Measurements from ENCODE around the gene POLD2.
"Not testable (repeated sequence)": the region's sequence is repeated elsewhere in the genome, so short reads cannot be mapped to it uniquely, and the experiment has no call there.

Gene POLD2

DNA sequence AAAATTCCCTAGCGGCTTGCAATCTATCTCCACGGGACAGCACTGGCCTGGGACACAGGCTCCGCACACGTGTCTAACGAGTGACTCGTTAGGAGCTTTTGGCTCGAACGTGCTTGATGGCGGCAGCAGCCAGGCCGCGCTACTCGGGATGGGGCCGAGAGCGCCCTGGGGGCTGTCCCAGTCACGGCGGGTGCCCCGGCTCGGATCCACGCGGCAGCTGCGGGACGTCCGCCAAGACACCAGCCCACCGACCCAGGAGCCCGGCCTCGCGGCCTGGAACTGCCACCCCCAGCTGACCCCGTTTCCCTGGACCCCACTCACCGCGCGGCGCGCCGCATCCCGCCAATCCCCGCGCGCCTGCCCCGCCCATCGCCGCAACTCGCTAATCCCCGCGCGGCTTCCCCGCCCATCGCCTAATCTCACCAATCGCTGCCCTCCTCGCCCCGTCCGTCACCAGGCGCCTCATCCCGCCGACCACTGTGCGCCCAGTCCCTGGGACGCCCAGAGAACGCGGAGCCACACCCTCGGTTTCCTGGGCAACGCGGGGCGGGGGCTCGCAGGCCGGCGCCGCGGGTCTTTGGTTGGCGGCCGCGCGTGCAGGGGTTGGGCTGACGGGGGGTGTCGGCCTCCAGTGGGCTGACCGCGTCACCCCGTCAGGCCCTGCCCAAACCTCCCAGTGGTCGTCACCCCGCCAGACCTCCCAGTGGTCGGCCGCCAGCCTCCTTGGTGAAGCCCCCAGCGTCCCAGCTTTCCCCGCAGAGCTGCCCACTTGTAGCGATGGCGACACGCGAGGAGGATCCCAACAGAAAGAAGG, at the start of gene POLD2:
TSS of gene POLD2 (minus strand) at position 359 of the 814 bp plus-strand sequence. CDS start 1,495 bp downstream, outside the sequence.
- Histone ChIP-seq H3K9ac (ENCODE audit: low read length) (peak within 1 kb of the TSS; percentile 87), H3K9me3 (ENCODE audit: control insufficient read depth, insufficient read depth, low read depth, low read length) (no peaks in the 10 kb centered on the region), H3K27ac (ENCODE audit: low read depth, low read length) (peak within 1 kb of the TSS; percentile 67; the same call in 1 of the 2 replicates), H3K4me1 (ENCODE audit: control insufficient read depth, insufficient read depth, low read length) (no peaks in the 10 kb centered on the region), H3K36me3 (ENCODE audit: control insufficient read depth, insufficient read depth, low read length) (peaks cover 36% of the 10 kb centered on the region), H3K27me3 (ENCODE audit: control insufficient read depth, insufficient read depth, low read length) (peaks cover 10% of the 10 kb centered on the region; the same call in 1 of the 2 replicates), H3K4me3 (ENCODE audit: low read depth, low read length) (peak within 1 kb of the TSS; percentile 82)

- H3K27me3 ChIP-seq (ENCODE audit: control insufficient read depth, insufficient read depth, low read length) = no peaks in the 10 kb centered on the region; the same call in 1 of the 2 replicates
- H3K4me1 ChIP-seq (ENCODE audit: control insufficient read depth, insufficient read depth, low read length) = peaks cover 7% of the 10 kb centered on the region; the same call in 1 of the 2 replicates
- no peak overlapping the region for H3K9ac ChIP-seq (ENCODE audit: low read length)
- no peaks in the 10 kb centered on the region for H3K36me3 ChIP-seq (ENCODE audit: control insufficient read depth, insufficient read depth, low read length)
- H3K27ac ChIP-seq (ENCODE audit: low read depth, low read length) = no peak overlapping the region
- H3K9me3 ChIP-seq (ENCODE audit: control insufficient read depth, insufficient read depth, low read depth, low read length) = no peaks in the 10 kb centered on the region
- no peak overlapping the region for H3K4me3 ChIP-seq (ENCODE audit: low read depth, low read length)
These were observed 49.6 kb upstream of the POLD2 start for GRCh38 chr7:44172803-44173424.

DNA sequence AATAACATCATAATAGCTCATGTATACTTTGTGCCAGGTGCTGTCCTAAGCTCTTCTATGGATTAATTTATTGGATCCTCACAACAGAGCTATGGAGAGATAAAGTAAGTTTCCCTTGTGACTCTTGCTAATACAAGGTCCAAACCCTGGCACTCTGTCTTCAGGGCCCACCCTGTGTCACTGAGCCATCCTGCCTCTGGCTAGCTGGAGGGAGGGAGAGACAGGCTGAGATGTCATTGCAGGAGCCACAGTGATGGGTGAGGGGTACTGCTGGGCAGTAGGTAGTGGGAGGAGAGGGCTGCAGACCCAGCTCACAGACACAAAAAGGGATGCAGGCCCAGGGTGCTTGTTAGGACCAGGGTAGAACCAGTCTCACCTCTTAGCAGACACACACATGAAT, 49.0 kb upstream of the POLD2 start:
- no peak overlapping the region for H3K9ac ChIP-seq (ENCODE audit: low read length)
- no peaks in the 10 kb centered on the region; the same call in 1 of the 2 replicates for H3K27me3 ChIP-seq (ENCODE audit: control insufficient read depth, insufficient read depth, low read length)
- H3K4me3 ChIP-seq (ENCODE audit: low read depth, low read length) = no peak overlapping the region
- no peaks in the 10 kb centered on the region for H3K9me3 ChIP-seq (ENCODE audit: control insufficient read depth, insufficient read depth, low read depth, low read length)
- no peak overlapping the region for H3K27ac ChIP-seq (ENCODE audit: low read depth, low read length)
- H3K4me1 ChIP-seq (ENCODE audit: control insufficient read depth, insufficient read depth, low read length) = peaks cover 2% of the 10 kb centered on the region; the same call in 1 of the 2 replicates
- no peaks in the 10 kb centered on the region for H3K36me3 ChIP-seq (ENCODE audit: control insufficient read depth, insufficient read depth, low read length)

DNA sequence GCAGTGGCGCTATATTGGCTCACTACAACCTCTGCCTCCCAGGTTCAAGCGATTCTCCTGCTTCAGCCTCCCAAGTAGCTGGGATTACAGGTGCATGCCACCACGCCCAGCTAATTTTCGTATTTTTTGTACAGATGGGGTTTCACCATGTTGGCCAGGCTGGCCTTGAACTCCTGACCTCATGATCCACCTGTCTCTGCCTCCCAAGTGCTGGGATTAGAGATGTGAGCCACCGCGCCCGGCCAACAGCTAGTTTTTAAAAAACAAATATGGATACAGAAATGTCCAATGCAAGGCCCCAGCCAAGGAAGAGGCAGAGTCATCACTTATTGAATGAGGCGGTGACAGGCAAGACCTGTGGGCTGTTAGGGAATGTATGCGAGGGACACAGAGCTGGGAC, 48.6 kb upstream of the POLD2 start:
- H3K27ac ChIP-seq (ENCODE audit: low read depth, low read length); H3K27me3 ChIP-seq (ENCODE audit: control insufficient read depth, insufficient read depth, low read length); H3K36me3 ChIP-seq (ENCODE audit: control insufficient read depth, insufficient read depth, low read length); H3K4me1 ChIP-seq (ENCODE audit: control insufficient read depth, insufficient read depth, low read length); H3K9me3 ChIP-seq (ENCODE audit: control insufficient read depth, insufficient read depth, low read depth, low read length); H3K4me3 ChIP-seq (ENCODE audit: low read depth, low read length); H3K9ac ChIP-seq (ENCODE audit: low read length): not testable (repeated sequence)

DNA sequence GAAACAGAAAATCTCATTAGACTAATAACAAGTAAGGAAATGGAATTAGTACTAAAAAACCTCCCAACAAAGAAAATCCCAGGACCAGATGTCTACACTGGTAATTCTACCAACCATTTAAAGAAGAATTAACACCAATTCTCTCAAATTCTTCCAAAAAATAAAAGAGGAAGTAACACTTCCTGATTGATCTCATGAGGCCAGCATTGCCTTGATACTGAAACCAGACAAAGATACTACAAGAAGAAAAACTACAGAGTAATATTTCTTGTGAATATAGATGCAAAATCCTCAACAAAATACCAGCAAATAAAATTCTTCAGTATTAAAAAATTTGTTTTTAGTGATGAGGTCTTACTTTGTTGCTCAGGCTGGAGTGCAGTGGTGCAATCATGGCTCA, 44.6 kb upstream of the POLD2 start:
- no peak overlapping the region for H3K4me3 ChIP-seq (ENCODE audit: low read depth, low read length)
- no peak overlapping the region for H3K27ac ChIP-seq (ENCODE audit: low read depth, low read length)
- H3K36me3 ChIP-seq (ENCODE audit: control insufficient read depth, insufficient read depth, low read length) = no peaks in the 10 kb centered on the region
- no peak overlapping the region for H3K9ac ChIP-seq (ENCODE audit: low read length)
- no peaks in the 10 kb centered on the region for H3K27me3 ChIP-seq (ENCODE audit: control insufficient read depth, insufficient read depth, low read length)
- H3K4me1 ChIP-seq (ENCODE audit: control insufficient read depth, insufficient read depth, low read length) = peaks cover 6% of the 10 kb centered on the region
- no peaks in the 10 kb centered on the region for H3K9me3 ChIP-seq (ENCODE audit: control insufficient read depth, insufficient read depth, low read depth, low read length)

GRCh38 chr7:44163591-44163990, 40.2 kb upstream of the POLD2 start:
- H3K4me1 ChIP-seq (ENCODE audit: control insufficient read depth, insufficient read depth, low read length) = peaks cover 6% of the 10 kb centered on the region
- H3K36me3 ChIP-seq (ENCODE audit: control insufficient read depth, insufficient read depth, low read length) = no peaks in the 10 kb centered on the region
- no peak overlapping the region for H3K27ac ChIP-seq (ENCODE audit: low read depth, low read length)
- H3K27me3 ChIP-seq (ENCODE audit: control insufficient read depth, insufficient read depth, low read length) = no peaks in the 10 kb centered on the region
- no peak overlapping the region for H3K9ac ChIP-seq (ENCODE audit: low read length)
- H3K4me3 ChIP-seq (ENCODE audit: low read depth, low read length) = no peak overlapping the region
- H3K9me3 ChIP-seq (ENCODE audit: control insufficient read depth, insufficient read depth, low read depth, low read length) = no peaks in the 10 kb centered on the region

DNA sequence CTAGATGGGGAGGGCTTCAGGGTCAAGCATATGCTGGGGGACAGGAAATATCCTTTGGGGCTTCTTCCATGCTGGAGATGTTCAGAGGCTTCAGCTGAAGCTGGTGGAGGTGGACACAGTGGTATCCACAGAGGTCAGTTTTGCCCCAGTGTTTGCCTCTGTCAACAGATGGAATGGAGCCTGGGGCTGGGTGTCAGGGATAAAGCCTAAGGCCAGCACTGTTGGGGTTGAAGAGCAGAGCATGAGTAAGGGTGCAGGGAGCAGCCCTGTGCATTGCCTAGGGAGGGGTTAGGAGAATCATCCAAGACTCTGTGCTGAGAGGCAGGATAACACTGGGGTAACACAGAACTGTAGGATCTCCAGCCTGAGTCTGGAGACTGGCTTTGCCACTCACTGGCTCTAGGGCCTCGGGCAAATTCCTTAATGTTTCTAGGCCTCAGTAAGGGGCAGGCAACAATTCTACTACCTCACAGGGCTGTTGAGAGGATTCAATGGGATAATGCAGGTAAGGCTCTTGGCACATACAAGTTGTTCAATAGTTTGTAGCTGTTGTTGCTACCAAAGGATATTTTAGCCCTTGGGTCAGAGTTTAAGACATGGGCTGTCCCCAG, 39.5 kb upstream of the POLD2 start:
- no peaks in the 10 kb centered on the region for H3K9me3 ChIP-seq (ENCODE audit: control insufficient read depth, insufficient read depth, low read depth, low read length)
- peaks cover 6% of the 10 kb centered on the region for H3K4me1 ChIP-seq (ENCODE audit: control insufficient read depth, insufficient read depth, low read length)
- no peak overlapping the region for H3K27ac ChIP-seq (ENCODE audit: low read depth, low read length)
- H3K27me3 ChIP-seq (ENCODE audit: control insufficient read depth, insufficient read depth, low read length) = no peaks in the 10 kb centered on the region
- no peaks in the 10 kb centered on the region for H3K36me3 ChIP-seq (ENCODE audit: control insufficient read depth, insufficient read depth, low read length)
- no peak overlapping the region for H3K4me3 ChIP-seq (ENCODE audit: low read depth, low read length)
- no peak overlapping the region for H3K9ac ChIP-seq (ENCODE audit: low read length)

DNA sequence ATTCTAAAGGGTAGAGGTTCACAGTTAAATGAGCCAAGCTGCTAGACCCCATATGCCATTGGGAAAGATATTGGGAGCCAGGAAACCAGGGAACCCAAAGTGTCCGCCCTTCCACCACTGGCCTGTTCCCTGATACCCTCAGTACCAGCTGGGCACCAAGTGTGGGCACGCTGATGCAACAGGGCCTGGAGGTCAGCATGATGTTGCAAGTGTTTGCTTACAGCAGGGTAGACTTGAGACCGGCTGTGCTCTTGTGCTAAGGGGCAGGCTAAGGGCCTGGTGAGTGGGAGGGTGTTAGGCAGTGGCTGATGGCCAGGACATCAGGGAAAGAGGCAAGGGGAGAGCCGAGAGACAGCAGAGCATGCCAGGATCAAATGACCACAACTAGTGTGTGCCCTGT, 38.8 kb upstream of the POLD2 start:
- Histone ChIP-seq H3K4me3 (ENCODE audit: low read depth, low read length) (no peak overlapping the region), H3K9ac (ENCODE audit: low read length) (no peak overlapping the region), H3K9me3 (ENCODE audit: control insufficient read depth, insufficient read depth, low read depth, low read length) (no peaks in the 10 kb centered on the region), H3K27ac (ENCODE audit: low read depth, low read length) (no peak overlapping the region), H3K36me3 (ENCODE audit: control insufficient read depth, insufficient read depth, low read length) (no peaks in the 10 kb centered on the region), H3K27me3 (ENCODE audit: control insufficient read depth, insufficient read depth, low read length) (no peaks in the 10 kb centered on the region), H3K4me1 (ENCODE audit: control insufficient read depth, insufficient read depth, low read length) (peaks cover 11% of the 10 kb centered on the region)

- Histone ChIP-seq H3K4me3 (ENCODE audit: low read depth, low read length) (no peak overlapping the region), H3K36me3 (ENCODE audit: control insufficient read depth, insufficient read depth, low read length) (no peaks in the 10 kb centered on the region), H3K9me3 (ENCODE audit: control insufficient read depth, insufficient read depth, low read depth, low read length) (no peaks in the 10 kb centered on the region), H3K9ac (ENCODE audit: low read length) (no peak overlapping the region), H3K4me1 (ENCODE audit: control insufficient read depth, insufficient read depth, low read length) (peaks cover 11% of the 10 kb centered on the region), H3K27me3 (ENCODE audit: control insufficient read depth, insufficient read depth, low read length) (no peaks in the 10 kb centered on the region), H3K27ac (ENCODE audit: low read depth, low read length) (no peak overlapping the region)
These were observed 38.0 kb upstream of the POLD2 start for GRCh38 chr7:44161371-44161770.

DNA sequence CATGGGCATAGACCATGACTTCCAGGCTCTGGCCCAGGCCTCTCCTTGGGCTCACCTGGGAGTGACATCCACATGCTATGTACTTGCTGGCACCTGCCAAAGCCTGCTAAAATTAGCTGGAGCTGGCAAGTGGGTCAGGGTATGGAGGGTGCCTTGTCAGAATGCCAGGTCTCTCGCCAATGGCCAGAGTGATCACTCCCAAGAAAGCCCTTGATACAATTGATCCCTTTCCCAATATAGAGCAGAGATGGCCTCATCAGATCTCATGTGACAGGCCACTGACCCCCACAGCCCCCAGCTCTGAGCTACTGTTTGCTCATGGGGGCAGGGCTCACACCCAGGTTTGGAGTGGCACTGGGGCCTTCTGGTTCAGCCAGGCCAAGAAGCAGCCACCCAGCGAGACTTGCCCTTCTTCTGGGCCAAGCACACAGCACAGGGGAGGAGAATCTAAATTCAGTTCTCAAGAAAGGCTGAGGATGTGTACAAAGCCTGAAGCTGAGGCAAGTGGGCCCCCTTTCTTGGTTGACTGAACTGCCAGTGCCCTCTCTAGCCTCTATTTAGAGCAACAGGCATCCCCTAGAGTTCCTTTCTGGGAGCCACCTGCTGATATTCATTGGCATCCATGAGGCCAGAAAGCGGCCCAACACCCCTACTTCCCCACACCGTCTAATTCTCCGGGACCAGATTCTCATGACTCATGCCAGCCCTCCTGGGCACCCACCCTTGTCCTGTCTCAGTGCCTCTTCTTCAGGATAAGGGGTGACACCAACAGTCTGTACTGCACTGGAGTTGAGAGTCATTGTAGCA, 36.7 kb upstream of the POLD2 start:
- no peak overlapping the region for H3K4me3 ChIP-seq (ENCODE audit: low read depth, low read length)
- no peak overlapping the region for H3K9ac ChIP-seq (ENCODE audit: low read length)
- H3K9me3 ChIP-seq (ENCODE audit: control insufficient read depth, insufficient read depth, low read depth, low read length) = no peaks in the 10 kb centered on the region
- no peaks in the 10 kb centered on the region for H3K27me3 ChIP-seq (ENCODE audit: control insufficient read depth, insufficient read depth, low read length)
- no peaks in the 10 kb centered on the region for H3K36me3 ChIP-seq (ENCODE audit: control insufficient read depth, insufficient read depth, low read length)
- peaks cover 11% of the 10 kb centered on the region for H3K4me1 ChIP-seq (ENCODE audit: control insufficient read depth, insufficient read depth, low read length)
- no peak overlapping the region for H3K27ac ChIP-seq (ENCODE audit: low read depth, low read length)

Measured in HUES6 (cell line).